Measurements from ENCODE around the gene APLN. TPM values are rescaled to one million over a fixed set of nuclear protein-coding genes. Genes with fewer than 3 reads are reported as not detected.

Gene APLN
- polyA plus RNA-seq, 1 donor (not counting 4 experiments of a cell fraction or from before 2014, with no cell fraction given): 1.8 TPM

DNA sequence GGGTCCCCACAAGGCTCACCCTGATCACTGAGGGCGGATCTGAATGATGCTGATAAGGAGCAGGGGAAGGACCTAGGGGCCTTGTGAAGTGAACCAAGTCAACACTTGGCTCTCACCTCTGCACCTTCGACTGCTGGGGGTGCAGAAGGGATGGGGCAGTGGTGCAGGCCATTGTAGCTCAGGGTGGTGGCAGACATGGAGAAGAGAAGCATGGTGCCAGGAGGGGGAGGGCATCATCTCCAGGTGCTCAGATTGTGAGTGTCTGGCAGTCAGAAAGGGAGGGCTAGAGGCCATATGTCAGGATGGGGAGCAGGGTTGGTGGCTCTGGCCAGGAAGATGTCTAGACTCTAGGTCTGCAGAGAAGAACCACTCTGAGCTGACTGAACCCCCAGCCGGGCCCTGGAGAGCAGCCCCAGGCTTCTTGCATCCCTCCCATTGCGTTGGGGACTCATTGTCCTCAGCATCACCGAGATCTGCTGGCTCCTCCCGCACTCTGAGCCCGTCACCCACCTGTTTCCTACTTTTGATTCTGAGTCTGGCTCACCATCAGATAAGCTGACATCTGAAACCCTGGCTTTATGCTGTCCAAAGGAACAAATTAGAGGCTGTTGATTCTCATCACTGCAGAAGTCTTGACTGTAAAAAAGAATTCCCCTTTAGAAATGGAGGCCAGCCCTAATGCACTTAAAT lies 3.8 kb downstream of the APLN start:
- H4K20me1 ChIP-seq (ENCODE audit: control insufficient read depth, extremely low read depth, insufficient read depth, low read length): no peaks in the 10 kb centered on the region
- no peaks in the 10 kb centered on the region for H3K9me1 ChIP-seq (ENCODE audit: control insufficient read depth, extremely low read depth, insufficient read depth, low read length)
- peaks cover 4% of the 10 kb centered on the region for H3K4me1 ChIP-seq (ENCODE audit: control insufficient read depth, extremely low read depth, insufficient read depth, low read length)
- TF ChIP-seq EZH2 (IDR thresholded peaks at IDR 0.05; ENCODE audit: low read length): no peak
- TF ChIP-seq CTCF (optimal IDR thresholded peaks at IDR 0.05 in 1 of 3, IDR thresholded peaks at IDR 0.05 in 1 of 3, conservative IDR thresholded peaks at IDR 0.05 in 1 of 3; ENCODE audit: extremely low read depth in 1 of 3, insufficient read depth in 2 of 3, low read length in 3 of 3): no peak
- H3K27me3 ChIP-seq (ENCODE audit: control insufficient read depth, extremely low read depth, insufficient read depth, low read length): peaks cover 19% of the 10 kb centered on the region
- DNase-seq (ENCODE audit: low read depth, low spot score) (no peak), FAIRE-seq (no peak)
- dilution Hi-C loops (cut with MboI; ENCODE audit: extremely low pct_ligation_motif_present, low sequenced_read_pairs): no loop called here
- H3K79me2 ChIP-seq (ENCODE audit: control insufficient read depth, insufficient read depth, low read length): no peaks in the 10 kb centered on the region
- no peak overlapping the region for H3K27ac ChIP-seq (ENCODE audit: control insufficient read depth, insufficient read depth, low read length)
- H3K4me3 ChIP-seq (ENCODE audit: control insufficient read depth in 2 of 3, extremely low read depth in 1 of 3, insufficient read depth in 2 of 3, low read depth in 1 of 3, low read length in 3 of 3): no peak overlapping the region
- H3K36me3 ChIP-seq (ENCODE audit: control insufficient read depth in 2 of 2, extremely low read depth in 1 of 2, insufficient read depth in 2 of 2, low read length in 2 of 2): no peaks in the 10 kb centered on the region
- H3K9ac ChIP-seq (ENCODE audit: control insufficient read depth, extremely low read depth, insufficient read depth, low read length): no peak overlapping the region
- H3K4me2 ChIP-seq (ENCODE audit: control insufficient read depth, extremely low read depth, insufficient read depth, low read depth, low read length): no peak overlapping the region
- no peaks in the 10 kb centered on the region for H3K9me3 ChIP-seq (ENCODE audit: control insufficient read depth, low read depth, low read length)
- H2AFZ ChIP-seq (ENCODE audit: control insufficient read depth, low read length): no peak overlapping the region

DNA sequence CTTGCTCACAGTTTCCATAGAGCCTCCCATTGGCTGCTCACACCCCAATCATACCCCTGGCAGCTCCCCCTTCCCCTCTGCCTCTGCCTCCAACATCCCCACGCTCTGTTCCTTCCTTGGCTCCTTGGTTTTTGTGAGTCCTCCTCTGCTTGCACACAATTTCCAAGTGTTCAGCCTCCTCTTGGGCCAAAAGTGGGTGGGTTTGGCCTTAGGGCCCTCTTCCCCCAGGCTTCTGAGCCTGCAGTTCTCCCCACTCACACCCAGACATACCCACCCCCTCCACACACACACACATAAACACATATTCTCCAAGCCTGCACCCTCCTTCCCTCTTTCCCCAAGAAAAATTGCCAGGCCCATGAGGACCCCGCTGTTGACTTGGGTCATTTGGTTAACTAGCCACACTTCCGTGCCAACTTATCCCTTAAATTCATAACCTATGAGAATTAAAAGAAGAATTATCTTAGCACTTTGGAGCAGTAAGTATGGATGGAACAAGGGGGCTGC lies 4.5 kb downstream of the APLN start:
- H3K9me1 ChIP-seq (ENCODE audit: control insufficient read depth, extremely low read depth, insufficient read depth, low read length): no peaks in the 10 kb centered on the region
- TF ChIP-seq EZH2 (IDR thresholded peaks at IDR 0.05; ENCODE audit: low read length) (no peak), CTCF (optimal IDR thresholded peaks at IDR 0.05 in 1 of 3, IDR thresholded peaks at IDR 0.05 in 1 of 3, conservative IDR thresholded peaks at IDR 0.05 in 1 of 3; ENCODE audit: extremely low read depth in 1 of 3, insufficient read depth in 2 of 3, low read length in 3 of 3) (no peak)
- peaks cover 4% of the 10 kb centered on the region for H3K4me1 ChIP-seq (ENCODE audit: control insufficient read depth, extremely low read depth, insufficient read depth, low read length)
- H3K9ac ChIP-seq (ENCODE audit: control insufficient read depth, extremely low read depth, insufficient read depth, low read length): no peak overlapping the region
- no peaks in the 10 kb centered on the region for H3K79me2 ChIP-seq (ENCODE audit: control insufficient read depth, insufficient read depth, low read length)
- no peak overlapping the region for H3K27ac ChIP-seq (ENCODE audit: control insufficient read depth, insufficient read depth, low read length)
- no peaks in the 10 kb centered on the region for H3K36me3 ChIP-seq (ENCODE audit: control insufficient read depth in 2 of 2, extremely low read depth in 1 of 2, insufficient read depth in 2 of 2, low read length in 2 of 2)
- DNase-seq (ENCODE audit: low read depth, low spot score) (no peak), FAIRE-seq (no peak)
- no peak overlapping the region for H2AFZ ChIP-seq (ENCODE audit: control insufficient read depth, low read length)
- H4K20me1 ChIP-seq (ENCODE audit: control insufficient read depth, extremely low read depth, insufficient read depth, low read length): no peaks in the 10 kb centered on the region
- dilution Hi-C loops (cut with MboI; ENCODE audit: extremely low pct_ligation_motif_present, low sequenced_read_pairs): no loop called here
- H3K4me2 ChIP-seq (ENCODE audit: control insufficient read depth, extremely low read depth, insufficient read depth, low read depth, low read length): no peak overlapping the region
- H3K4me3 ChIP-seq (ENCODE audit: control insufficient read depth in 2 of 3, extremely low read depth in 1 of 3, insufficient read depth in 2 of 3, low read depth in 1 of 3, low read length in 3 of 3): no peak overlapping the region
- H3K27me3 ChIP-seq (ENCODE audit: control insufficient read depth, extremely low read depth, insufficient read depth, low read length): peaks cover 17% of the 10 kb centered on the region
- H3K9me3 ChIP-seq (ENCODE audit: control insufficient read depth, low read depth, low read length): no peaks in the 10 kb centered on the region

All from keratinocyte (primary cell).